Stimulated activated CD4-positive, alpha-beta T cell treated with anti-CD3 and anti-CD28 coated beads, Interleukin-15, amount 100 ng/mL, for 24 hours (primary cell): ENCODE measurements around the gene GAP43.
"Not testable (repeated sequence)": the region's sequence is repeated elsewhere in the genome, so short reads cannot be mapped to it uniquely, and the experiment has no call there.

Source experiments
- DNase-seq: peaks from one replicate; pipeline ENCODE4 v3.0.0-alpha.2; 2020

The GAP43 gene

GRCh38 chr3:115699706-115700105 lies 76.4 kb downstream of the GAP43 start:
- DNase-seq: no peak

GRCh38 chr3:115702598-115702997 lies 79.3 kb downstream of the GAP43 start:
- DNase-seq: no peak

- no peak for DNase-seq
These were observed 81.5 kb downstream of the GAP43 start for GRCh38 chr3:115704661-115705338.

- DNase-seq: no peak
These were observed 83.1 kb downstream of the GAP43 start for GRCh38 chr3:115706311-115706829.

- DNase-seq: no peak
These were observed 85.2 kb downstream of the GAP43 start for GRCh38 chr3:115708540-115708939.

- no peak for DNase-seq
These were observed 85.8 kb downstream of the GAP43 start for GRCh38 chr3:115709093-115709492.

GRCh38 chr3:115709931-115710330 lies 86.6 kb downstream of the GAP43 start:
- DNase-seq: no peak

- DNase-seq: no peak
These were observed 87.5 kb downstream of the GAP43 start for GRCh38 chr3:115710799-115711198.

GRCh38 chr3:115712871-115713270 lies 89.6 kb downstream of the GAP43 start:
- no peak for DNase-seq

- DNase-seq: no peak
These were observed 90.0 kb downstream of the GAP43 start for GRCh38 chr3:115713284-115713683.

- DNase-seq: no peak
These were observed 92.0 kb downstream of the GAP43 start for GRCh38 chr3:115715241-115715745.

GRCh38 chr3:115720983-115721382 lies 97.7 kb downstream of the GAP43 start:
- DNase-seq: no peak

- DNase-seq: no peak
These were observed 102.5 kb downstream of the GAP43 start for GRCh38 chr3:115725800-115726199.

GRCh38 chr3:115727135-115727534 lies 103.8 kb downstream of the GAP43 start:
- DNase-seq: no peak

GRCh38 chr3:115728013-115728412 lies 104.7 kb downstream of the GAP43 start:
- DNase-seq: no peak

- DNase-seq: not testable (repeated sequence)
These were observed 113.0 kb downstream of the GAP43 start for GRCh38 chr3:115736341-115736740.

GRCh38 chr3:115741650-115742049 lies 118.3 kb downstream of the GAP43 start:
- no peak for DNase-seq

- DNase-seq: not testable (repeated sequence)
These were observed 121.2 kb downstream of the GAP43 start for GRCh38 chr3:115744516-115744915.

GRCh38 chr3:115752978-115753377 lies 129.7 kb downstream of the GAP43 start:
- DNase-seq: not testable (repeated sequence)

- DNase-seq: no peak
These were observed 134.9 kb downstream of the GAP43 start for GRCh38 chr3:115758076-115758763.

GRCh38 chr3:115760716-115761115 lies 137.4 kb downstream of the GAP43 start:
- no peak for DNase-seq

- no peak for DNase-seq
These were observed 138.6 kb downstream of the GAP43 start for GRCh38 chr3:115761927-115762305.

- DNase-seq: no peak
These were observed 143.5 kb downstream of the GAP43 start for GRCh38 chr3:115766587-115767482.
